HepG2 (cell line): ENCODE data around the gene TMEM255B. TPM values are rescaled to one million over a fixed set of nuclear protein-coding genes. Genes with fewer than 3 reads are reported as not detected.
"Not testable (repeated sequence)": the region's sequence is repeated elsewhere in the genome, so short reads cannot be mapped to it uniquely, and the experiment has no call there.

Experiments used
- ATAC-seq: fragments of 200-7000 bp; cut with Tn5 transposase; 3 replicates; pipeline ENCODE4 v1.9.1; 2020; ENCODE audit warnings: mild to moderate bottlenecking, moderate library complexity
- BruUV-seq: library from RNA; stranded (reverse); fragments of 400-500 nt; replicated peaks from 2 replicates; lab custom pipeline; 2021; lab: Mats Ljungman, UMichigan
- CTCF ChIA-PET: fragments of 300-600 bp; formaldehyde crosslinking; extraction: SDS; loops from one replicate; lab custom pipeline; 2021; ENCODE audit warnings: low total read pairs, inconsistent platforms, low intra/inter-chr PET ratio; lab: Yijun Ruan, JAX
- POLR2A ChIA-PET: fragments of 350-600 bp; sonication (Branson Sonifier 250); formaldehyde crosslinking; loops from one replicate; lab custom pipeline; 2020; ENCODE audit warnings: antibody characterized with exemption, inconsistent platforms; lab: Yijun Ruan, JAX
- DNase-seq: peaks from one replicate; pipeline ENCODE4 v3.0.0-alpha.2; 2015; ENCODE audit warnings: low spot score
- FAIRE-seq: peaks from 3 replicates; lab custom pipeline; 2011; peaks lifted over from hg19 to GRCh38; lab: Jason Lieb, UNC
- H2AFZ ChIP-seq: one replicate; pipeline ENCODE4 v1.6.1; 2011; ENCODE audit warnings: low read length, inconsistent platforms
- H3K27ac ChIP-seq: fragments of 300-600 bp; 3 replicates; pipeline ENCODE4 v1.8.0; 2011; ENCODE audit warnings: mixed run types, mild to moderate bottlenecking, mixed read lengths, low read length, inconsistent platforms; ENCODE audit not compliant: insufficient read depth; ENCODE audit errors: extremely low read length
- H3K27me3 ChIP-seq, 2 experiments: fragments of 200-600 bp in 1 of 2; 2 replicates in 1 of 2; 3 replicates in 1 of 2; pipeline versions ENCODE4 v1.6.0 to v1.8.0; 2011; ENCODE audit warnings: low read length in 2 of 2, mild to moderate bottlenecking in 2 of 2, moderate library complexity in 2 of 2, inconsistent platforms in 1 of 2; ENCODE audit not compliant: insufficient read depth in 2 of 2, control insufficient read depth in 1 of 2
- H3K36me3 ChIP-seq, 2 experiments: fragments of 200-600 bp in 1 of 2; replicated peaks in 1 of 2; 2 replicates in 1 of 2; 3 replicates in 1 of 2; pipeline versions ENCODE4 v1.5.1 to v1.8.0; 2011; ENCODE audit warnings: low read length in 2 of 2, inconsistent platforms in 1 of 2; ENCODE audit not compliant: insufficient read depth in 2 of 2, control insufficient read depth in 1 of 2
- H3K4me1 ChIP-seq: 2 replicates; pipeline ENCODE4 v1.5.1; 2012; ENCODE audit warnings: low read length, inconsistent platforms; ENCODE audit not compliant: insufficient read depth
- H3K4me2 ChIP-seq: 2 replicates; pipeline ENCODE4 v1.6.0; 2011; ENCODE audit warnings: low read depth, low read length, inconsistent platforms
- H3K4me3 ChIP-seq, 3 experiments: fragments of 200-600 bp in 1 of 3; sonication (generic), shearing (Covaris generic) in 1 of 3; replicated peaks in 1 of 3; 2 replicates each; pipeline ENCODE4 v1.5.1; 2011 to 2016; ENCODE audit warnings: low read length in 3 of 3, inconsistent platforms in 2 of 3, low read depth in 2 of 3, mild to moderate bottlenecking in 2 of 3, control low read depth in 1 of 3, mixed read lengths in 1 of 3; ENCODE audit not compliant: insufficient read depth in 1 of 3
- H3K79me2 ChIP-seq: one replicate; pipeline ENCODE4 v1.6.1; 2011; ENCODE audit warnings: low read length, inconsistent platforms; ENCODE audit not compliant: insufficient read depth
- H3K9ac ChIP-seq: 2 replicates; pipeline ENCODE4 v1.6.0; 2011; ENCODE audit warnings: mild to moderate bottlenecking, low read depth, low read length, inconsistent platforms; ENCODE audit not compliant: insufficient read depth
- H3K9me3 ChIP-seq: 2 replicates; pipeline ENCODE4 v1.5.1; 2012; ENCODE audit warnings: mild to moderate bottlenecking, low read length
- H4K20me1 ChIP-seq: 2 replicates; pipeline ENCODE4 v1.6.0; 2011; ENCODE audit warnings: inconsistent platforms, mild to moderate bottlenecking, low read length, moderate library complexity; ENCODE audit not compliant: insufficient read depth
- MIXL1 ChIP-seq: IDR thresholded peaks from 2 replicates; pipeline ENCODE4 v1.6.1; 2016
- MYC ChIP-seq: sonication (generic); formaldehyde crosslinking; IDR thresholded peaks from 2 replicates; pipeline ENCODE4 v1.9.0; 2021; ENCODE audit warnings: missing genetic modification reagents, borderline replicate concordance
- ZBTB8A ChIP-seq: sonication (generic); formaldehyde crosslinking; IDR thresholded peaks from 2 replicates; pipeline ENCODE4 v1.4.0; 2020; ENCODE audit warnings: mild to moderate bottlenecking, low read depth, missing genetic modification reagents, borderline replicate concordance
- ZMYM4 ChIP-seq: sonication (generic); formaldehyde crosslinking; IDR thresholded peaks from 2 replicates; pipeline ENCODE4 v1.8.1; 2023; ENCODE audit warnings: mild to moderate bottlenecking, missing genetic modification reagents
- ZSCAN25 ChIP-seq: sonication (generic); formaldehyde crosslinking; IDR thresholded peaks from 2 replicates; pipeline ENCODE4 v1.8.0; 2022; ENCODE audit warnings: mild to moderate bottlenecking, missing genetic modification reagents
- WGBS: methylation state at CpG from one replicate; pipeline ENCODE4 v1.1.6; 2017; ENCODE audit warnings: low lambda C conversion rate; 5-methylcytosine and 5-hydroxymethylcytosine counted together
- in situ Hi-C: cut with HindIII; loops from 2 replicates; pipeline ENCODE4 v1.10.0; 2017; ENCODE audit warnings: low pct_unique_long_range_greater_than_20kb; ENCODE audit not compliant: extremely low pct_ligation_motif_present
- intact Hi-C: fragments of 100-400 bp; cut with micrococcal nuclease; formaldehyde crosslinking; loops from one replicate; pipeline ENCODE4 v1.10.0; 2022; ENCODE audit not compliant: unreplicated experiment
- polyA plus RNA-seq, 8 experiments: library from polyadenylated mRNA; depleted of rRNA in 3 of 8; stranded (reverse) in 7 of 8; unstranded in 1 of 8; fragments of >200 nt; fragmentation: Illumina TruSeq in 4 of 8; extraction: Trizol in 4 of 8; gene quantifications; 2 replicates each; pipeline versions ENCODE4 v1.2.1 to v1.2.3, GENCODE V29; 2011 to 2016; ENCODE audit warnings: low read depth in 4 of 8, missing spikeins in 1 of 8, mixed read lengths in 1 of 8; ENCODE audit not compliant: insufficient read depth in 1 of 8
- total RNA-seq, 5 experiments: library from RNA; depleted of rRNA; stranded (reverse); fragments of >200 nt; fragmentation: Illumina TruSeq; extraction: Trizol; gene quantifications; 2 replicates each; pipeline ENCODE4 v1.2.3, GENCODE V29; 2016; ENCODE audit warnings: low read depth in 1 of 5
- TF ChIP-seq, protein P1 (sequence below): sonication (generic); formaldehyde crosslinking; IDR thresholded peaks from 2 replicates; pipeline ENCODE4 v1.4.0; 2020; ENCODE audit warnings: missing genetic modification reagents; ENCODE audit errors: not compliant biosample characterization
- TF ChIP-seq, protein P2 (sequence below): fragments of 450-650 bp; IDR thresholded peaks from 2 replicates; pipeline ENCODE4 v1.6.1; 2016

TMEM255B gene
- total and polyA plus RNA-seq, 2 of the 13 experiments (the other 11 are each of a cell fraction or from before 2014, with no cell fraction given), result not detected

DNA sequence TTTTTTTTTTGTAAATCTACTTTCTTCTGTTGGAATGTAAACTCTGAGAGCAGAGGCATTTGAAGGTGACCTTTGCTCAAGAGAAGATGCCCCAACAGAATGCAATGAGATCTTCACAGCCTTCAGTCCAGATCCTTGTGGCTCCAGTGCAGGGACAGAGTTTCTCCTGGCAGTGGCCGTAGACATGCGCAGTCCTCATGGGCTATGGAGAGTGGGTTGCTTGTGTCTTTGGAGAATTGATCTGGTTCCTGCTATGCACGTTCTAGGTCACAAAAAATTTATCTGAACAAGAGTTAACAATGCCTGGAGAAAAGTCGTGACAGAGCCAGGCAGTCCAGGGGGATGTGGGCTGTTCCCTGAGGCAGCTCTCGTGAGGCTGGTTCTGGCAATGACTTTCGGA is 30.1 kb downstream of the TMEM255B start:
- H2AFZ ChIP-seq, result no peak overlapping the region
- H3K79me2 ChIP-seq, result no peaks in the 10 kb centered on the region
- H3K4me3 ChIP-seq, result no peak overlapping the region
- in situ Hi-C loops, result no loop called here
- no peak for DNase-seq
- no TSS peak for BruUV-seq
- no peak overlapping the region for H3K27ac ChIP-seq
- WGBS, result 17% methylated on average over 6 of the region's 6 CpGs
- intact Hi-C loops, result no loop called here
- CTCF ChIA-PET, result no interaction called here
- POLR2A ChIA-PET, result no interaction called here
- ATAC-seq, result no peak; the same call in 2 of the 3 replicates
- TF ChIP-seq ZSCAN25 (CRISPR knock-in tag) (no peak), ZMYM4 (no peak), ZBTB8A (CRISPR knock-in tag) (no peak), MIXL1 (CRISPR knock-in tag) (no peak), MYC (CRISPR knock-in tag) (no peak)
- TF ChIP-seq, protein P1, sequence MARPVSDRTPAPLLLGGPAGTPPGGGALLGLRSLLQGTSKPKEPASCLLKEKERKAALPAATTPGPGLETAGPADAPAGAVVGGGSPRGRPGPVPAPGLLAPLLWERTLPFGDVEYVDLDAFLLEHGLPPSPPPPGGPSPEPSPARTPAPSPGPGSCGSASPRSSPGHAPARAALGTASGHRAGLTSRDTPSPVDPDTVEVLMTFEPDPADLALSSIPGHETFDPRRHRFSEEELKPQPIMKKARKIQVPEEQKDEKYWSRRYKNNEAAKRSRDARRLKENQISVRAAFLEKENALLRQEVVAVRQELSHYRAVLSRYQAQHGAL (CRISPR knock-in tag), result no peak
- H3K27me3 ChIP-seq, result peaks cover 4 to 48% of the 10 kb centered on the region in 2 experiments
- H3K4me2 ChIP-seq, result no peak overlapping the region
- no peak overlapping the region for H3K9ac ChIP-seq
- no peaks in the 10 kb centered on the region for H4K20me1 ChIP-seq
- H3K4me1 ChIP-seq, result peaks cover 7% of the 10 kb centered on the region; the same call in 1 of the 2 replicates
- no peak for FAIRE-seq
- H3K36me3 ChIP-seq, result no peaks in the 10 kb centered on the region
- no peaks in the 10 kb centered on the region for H3K9me3 ChIP-seq

DNA sequence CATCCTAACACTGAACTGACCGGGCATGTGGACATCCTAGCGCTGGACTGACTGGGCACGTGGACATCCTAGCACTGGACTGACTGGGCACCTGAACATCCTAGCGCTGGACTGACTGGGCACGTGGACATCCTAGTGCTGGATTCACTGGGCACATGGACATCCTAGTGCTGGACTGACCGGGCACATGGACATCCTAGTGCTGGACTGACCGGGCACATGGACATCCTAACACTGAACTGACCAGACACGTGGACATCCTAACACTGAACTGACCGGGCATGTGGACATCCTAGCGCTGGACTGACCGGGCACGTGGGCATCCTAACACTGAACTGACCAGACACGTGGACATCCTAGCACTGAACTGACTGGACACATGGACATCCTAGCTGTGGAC is 30.9 kb downstream of the TMEM255B start:
- H3K79me2 ChIP-seq, ATAC-seq, DNase-seq, H3K4me1 ChIP-seq, intact Hi-C loops, BruUV-seq, H3K4me2 ChIP-seq, H3K36me3 ChIP-seq, H2AFZ ChIP-seq, in situ Hi-C loops, POLR2A ChIA-PET, CTCF ChIA-PET, H4K20me1 ChIP-seq, H3K27ac ChIP-seq, H3K4me3 ChIP-seq, FAIRE-seq, H3K9ac ChIP-seq, H3K9me3 ChIP-seq: not testable (repeated sequence)
- whole genome bisulfite sequencing, result 60% methylated on average over 4 of the region's 13 CpGs
- peaks cover 1 to 48% of the 10 kb centered on the region in 2 experiments; a peak in 3 of 5 replicates for H3K27me3 ChIP-seq
- TF ChIP-seq, protein P2, sequence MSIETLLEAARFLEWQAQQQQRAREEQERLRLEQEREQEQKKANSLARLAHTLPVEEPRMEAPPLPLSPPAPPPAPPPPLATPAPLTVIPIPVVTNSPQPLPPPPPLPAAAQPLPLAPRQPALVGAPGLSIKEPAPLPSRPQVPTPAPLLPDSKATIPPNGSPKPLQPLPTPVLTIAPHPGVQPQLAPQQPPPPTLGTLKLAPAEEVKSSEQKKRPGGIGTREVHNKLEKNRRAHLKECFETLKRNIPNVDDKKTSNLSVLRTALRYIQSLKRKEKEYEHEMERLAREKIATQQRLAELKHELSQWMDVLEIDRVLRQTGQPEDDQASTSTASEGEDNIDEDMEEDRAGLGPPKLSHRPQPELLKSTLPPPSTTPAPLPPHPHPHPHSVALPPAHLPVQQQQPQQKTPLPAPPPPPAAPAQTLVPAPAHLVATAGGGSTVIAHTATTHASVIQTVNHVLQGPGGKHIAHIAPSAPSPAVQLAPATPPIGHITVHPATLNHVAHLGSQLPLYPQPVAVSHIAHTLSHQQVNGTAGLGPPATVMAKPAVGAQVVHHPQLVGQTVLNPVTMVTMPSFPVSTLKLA, result peak; percentile 98
